DMS153 treated with DMSO at 0.1 percent for 48 hours (cell line): ENCODE data around the gene ALDOA.

Source experiments
- DNase-seq: peaks from one replicate; lab custom pipeline; 2025; ENCODE audit not compliant: unreplicated experiment; lab: John Stamatoyannopoulos, UW

The ALDOA gene

GRCh38 chr16:30088832-30089624, 23.5 kb downstream of the ALDOA start:
- DNase-seq, result no peak

GRCh38 chr16:30090610-30091331, 25.2 kb downstream of the ALDOA start:
- no peak for DNase-seq

DNA sequence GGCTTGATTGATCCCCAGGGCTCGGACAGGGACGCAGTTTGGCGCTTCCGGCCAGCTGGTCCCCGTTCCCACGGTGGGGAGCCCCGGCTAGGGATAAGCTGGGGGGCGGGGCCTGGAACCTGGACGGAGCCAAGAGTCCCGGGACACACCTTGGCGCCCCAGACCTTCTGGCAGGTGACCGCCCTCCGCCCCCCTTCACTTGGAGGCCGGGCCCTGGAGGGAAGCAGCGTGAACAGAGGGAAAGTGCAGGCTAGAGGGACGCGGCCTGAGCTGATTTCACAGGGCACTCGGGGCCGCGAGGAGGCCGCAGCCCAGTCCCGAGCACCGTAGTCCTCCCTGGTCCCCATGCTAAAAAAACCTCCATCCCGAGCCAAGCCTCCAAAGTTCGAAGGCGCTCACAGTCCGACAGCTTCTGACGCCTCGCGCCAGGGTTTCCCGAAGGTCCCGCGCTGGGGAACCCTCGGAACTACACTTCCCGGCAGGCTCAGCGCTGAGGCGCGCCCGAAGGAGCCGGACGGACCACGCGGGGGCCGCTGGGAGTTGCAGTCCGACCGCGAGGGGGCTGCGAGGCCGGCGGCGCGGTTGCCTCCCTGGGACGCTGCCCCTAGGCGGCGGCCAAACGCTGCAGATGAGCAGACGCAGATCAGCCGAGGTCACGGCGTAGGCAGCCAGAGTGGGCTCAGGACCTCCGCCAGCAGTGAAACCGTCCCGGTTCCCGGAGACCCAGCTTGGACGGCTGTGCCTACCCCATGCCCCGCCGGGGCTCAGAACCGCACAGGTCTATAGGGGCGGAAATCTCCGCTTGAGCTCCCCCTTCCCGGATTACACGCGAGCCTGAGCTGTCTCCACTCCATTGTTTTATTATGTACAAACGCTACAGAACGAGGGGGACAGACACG, 26.2 kb downstream of the ALDOA start, which contains the start of gene TBX6:
Gene TBX6, minus strand, starts transcription at position 451 of the 899 bp plus-strand sequence. CDS start 731 bp downstream, outside the sequence.
- DNase-seq, result peak; percentile 87

DNA sequence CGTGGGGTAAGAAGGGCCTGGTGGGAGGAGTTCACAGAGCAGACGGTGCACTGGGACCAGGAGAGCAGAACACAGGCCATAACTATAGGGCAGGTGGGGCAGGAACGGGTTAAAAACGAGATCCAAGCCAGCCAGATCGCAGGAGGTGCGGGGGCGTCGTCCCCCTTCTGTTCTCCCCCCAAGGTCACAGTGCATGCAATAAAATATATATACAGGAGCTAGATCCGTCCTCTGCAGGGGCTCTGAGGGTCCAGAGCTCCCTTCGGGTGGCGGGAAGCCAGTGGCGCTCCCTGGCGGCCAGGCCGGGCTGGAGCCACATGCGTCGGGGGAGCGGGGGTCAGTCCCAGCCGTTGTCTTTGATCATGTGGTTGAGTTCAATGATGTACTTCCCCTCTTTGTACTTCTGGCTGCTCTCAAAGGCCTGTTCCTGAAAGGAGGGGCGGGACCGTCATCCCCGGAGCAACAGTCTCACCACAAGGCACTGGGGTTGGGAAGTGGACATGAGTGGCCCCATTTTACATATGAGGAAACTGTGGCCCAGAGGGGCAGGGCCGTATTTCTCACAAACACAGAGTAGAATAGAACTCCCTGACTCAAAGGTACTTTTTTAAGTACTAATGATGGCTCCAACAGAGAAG, 26.9 kb downstream of the ALDOA start:
- peak; percentile 83 for DNase-seq

DNA sequence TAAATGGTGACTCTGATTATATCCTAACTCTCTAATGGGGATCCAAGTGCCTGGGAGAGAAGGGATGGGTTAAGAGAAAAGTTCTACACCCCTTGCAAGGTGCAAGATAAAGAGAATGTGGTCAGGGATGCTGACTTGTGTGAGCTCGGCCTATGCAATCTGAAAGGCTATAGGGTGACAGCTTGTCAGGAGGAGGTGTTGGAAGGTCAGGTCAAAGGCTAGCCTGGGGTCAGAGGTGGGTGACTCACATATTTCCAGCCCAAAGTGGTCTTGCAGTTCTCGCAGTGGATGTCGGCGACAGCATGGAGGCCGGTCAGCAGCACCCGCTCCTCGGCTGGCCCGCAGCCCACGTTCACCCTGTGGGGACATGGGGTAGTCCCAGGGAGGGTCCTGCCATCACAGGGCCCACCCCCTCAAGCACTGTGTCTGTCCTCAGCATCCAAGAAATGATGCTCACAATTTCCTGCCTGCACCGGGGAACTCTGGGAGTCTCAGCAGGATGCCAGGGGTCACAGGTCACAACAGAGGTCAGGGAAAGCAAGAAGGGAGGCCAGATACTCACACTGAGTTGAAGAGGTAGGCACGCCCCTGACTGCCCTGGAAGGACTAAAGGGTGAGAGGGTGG, 29.1 kb downstream of the ALDOA start:
- DNase-seq, result no peak

GRCh38 chr16:30095166-30096078, 29.9 kb downstream of the ALDOA start:
- no peak for DNase-seq

GRCh38 chr16:30096105-30096861, 30.7 kb downstream of the ALDOA start, which contains the start of gene YPEL3:
TSS of gene YPEL3 (minus strand) at chr16:30096213. CDS start at chr16:30095482, 731 bp downstream.
- peak; percentile 70 for DNase-seq

GRCh38 chr16:30096862-30097563, 31.5 kb downstream of the ALDOA start:
- DNase-seq, result no peak

- no peak for DNase-seq
These were observed 38.5 kb downstream of the ALDOA start for GRCh38 chr16:30104090-30104489.

DNA sequence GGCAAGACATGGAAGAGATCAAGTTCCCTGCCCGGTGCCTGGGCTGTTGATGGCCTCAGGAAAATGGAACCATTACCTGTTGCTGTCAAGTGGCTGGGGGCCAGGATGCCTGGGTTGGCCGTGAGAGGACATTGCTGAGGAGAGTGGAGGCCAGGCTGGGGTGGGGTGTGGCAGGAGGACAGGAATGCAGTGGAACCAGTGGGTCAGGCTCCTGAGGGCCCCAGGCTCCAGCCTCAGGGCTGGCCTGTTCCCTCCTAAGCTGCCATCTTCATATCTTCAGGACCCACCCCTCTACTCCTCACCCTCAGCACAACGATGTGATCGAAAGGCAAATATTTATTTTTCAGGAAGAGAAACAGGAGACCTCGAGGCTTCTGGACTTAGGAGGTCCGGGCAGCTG, 38.9 kb downstream of the ALDOA start:
- DNase-seq, result no peak

DNA sequence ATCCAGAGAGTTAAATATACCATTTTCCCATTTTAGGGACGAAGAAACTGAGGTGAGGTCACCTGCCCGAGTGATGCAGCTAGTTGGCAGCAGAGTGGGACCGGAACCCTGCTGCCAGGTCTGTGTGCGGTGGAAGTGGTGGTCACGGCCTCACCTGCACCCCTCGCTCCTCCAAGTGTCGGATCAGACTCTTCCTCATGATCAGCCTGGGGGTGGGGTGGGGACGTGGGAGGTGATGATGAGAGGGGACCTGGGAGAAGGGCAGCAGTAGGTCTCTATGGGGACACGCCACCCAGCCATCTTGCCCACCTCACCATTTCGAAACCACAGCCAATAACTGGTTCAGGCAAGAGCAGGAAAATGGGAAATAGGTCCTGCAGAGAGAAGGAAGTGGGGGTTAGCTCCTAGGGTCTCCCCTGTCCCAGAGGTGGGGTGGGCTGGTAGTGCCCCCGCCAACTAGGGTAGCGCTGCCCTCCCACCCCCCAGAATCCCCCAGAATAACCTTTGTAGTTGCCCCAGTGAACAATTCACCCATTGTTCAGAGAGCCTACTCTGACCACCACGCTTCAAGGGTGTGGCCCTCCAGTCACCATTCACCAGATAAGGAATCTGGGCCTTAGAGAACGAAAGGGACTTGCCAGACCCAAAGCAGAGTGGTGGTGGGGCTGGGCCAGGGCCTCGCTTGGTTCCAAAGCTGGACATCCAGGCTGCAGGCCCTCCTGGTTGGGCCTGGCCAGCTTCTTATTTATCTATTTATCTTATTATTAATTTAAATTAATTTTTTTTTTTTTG, 42.7 kb downstream of the ALDOA start:
- DNase-seq, result no peak

- DNase-seq, result no peak
These were observed 45.1 kb downstream of the ALDOA start for GRCh38 chr16:30110661-30111060.

- peak; percentile 34 for DNase-seq
These were observed 46.9 kb downstream of the ALDOA start for GRCh38 chr16:30112197-30113030.

DNA sequence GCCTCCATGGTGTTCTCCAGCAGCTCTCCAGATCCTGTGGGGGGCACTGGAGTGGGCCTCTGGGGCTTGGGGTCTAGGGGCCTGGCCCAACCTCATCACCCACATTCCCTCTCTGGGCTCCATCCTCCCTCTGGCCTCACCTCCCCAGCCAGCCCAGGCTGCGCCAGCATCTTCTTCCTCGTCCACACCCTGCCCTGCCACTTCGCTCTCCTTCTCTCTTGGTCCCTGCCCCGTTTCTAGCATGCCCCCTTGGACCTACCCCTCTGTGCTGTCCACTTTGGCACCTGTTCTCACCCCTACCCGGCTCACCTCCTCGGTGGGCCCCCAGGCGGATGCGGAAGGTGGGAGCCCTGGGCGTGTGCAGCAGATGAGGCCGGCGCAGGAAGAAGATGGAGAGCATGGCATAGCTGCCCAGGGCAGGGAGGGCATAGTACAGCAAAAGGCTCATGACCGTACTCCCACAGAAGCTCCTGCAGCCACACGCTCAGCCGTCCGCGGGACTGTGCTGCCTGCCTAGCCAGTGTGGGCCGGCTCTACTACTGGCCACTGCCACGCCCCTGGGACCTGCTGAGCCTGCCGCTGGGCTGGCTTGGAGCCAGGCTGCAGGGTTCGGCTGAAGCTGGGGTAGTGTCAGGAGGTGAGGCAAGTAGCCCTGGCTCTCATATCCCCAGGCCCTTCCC, 47.6 kb downstream of the ALDOA start, which contains the start of gene GDPD3:
Gene GDPD3, minus strand, starts transcription at position 507 of the 680 bp plus-strand sequence. Its CDS starts 59 bp downstream, at position 448.
- DNase-seq, result no peak

DNA sequence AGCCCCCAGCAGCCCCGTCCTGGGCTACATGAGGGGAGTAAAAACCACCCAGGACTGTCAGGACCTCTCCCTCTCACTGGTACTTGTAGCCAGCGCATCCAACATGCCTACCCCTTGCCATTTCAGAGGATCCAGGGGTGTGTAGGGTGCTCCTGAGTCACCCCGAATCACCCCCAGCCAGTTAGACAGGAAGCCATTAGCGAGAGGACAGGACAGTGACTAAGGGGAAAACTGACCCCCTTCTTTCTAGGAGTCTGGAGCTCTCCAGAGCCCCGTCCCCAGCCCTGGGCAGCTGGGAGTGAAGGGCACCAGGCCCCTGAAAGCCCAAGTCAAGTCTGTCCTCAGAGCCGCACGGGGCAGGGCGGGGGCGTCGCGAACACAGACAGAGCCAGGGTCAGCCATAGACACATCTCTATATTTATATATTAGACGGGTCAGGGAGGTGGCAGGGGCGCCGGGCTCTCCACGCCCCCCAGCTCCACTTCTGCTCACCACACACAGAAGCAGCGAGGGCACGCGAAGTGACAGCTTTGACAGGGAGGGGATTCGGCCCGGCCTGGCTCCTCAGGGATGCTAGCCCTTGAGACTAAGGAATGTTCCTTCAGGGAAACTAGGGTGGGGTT, 48.3 kb downstream of the ALDOA start:
- DNase-seq, result no peak
